DOHH2 (cell line): ENCODE results near the gene KRT80.

Source experiments
- CTCF ChIP-seq: fragments of 200-600 bp; sonication (generic); IDR thresholded peaks from one replicate; pipeline ENCODE4 v1.5.1; 2014; ENCODE audit warnings: antibody characterized with exemption, mild to moderate bottlenecking, low read depth, low read length; ENCODE audit not compliant: poor library complexity, severe bottlenecking
- EZH2phosphoT487 ChIP-seq: fragments of 200-600 bp; sonication (generic); IDR thresholded peaks from 2 replicates; pipeline ENCODE4 v1.6.1; 2017; ENCODE audit warnings: borderline replicate concordance, mild to moderate bottlenecking, antibody characterized with exemption, low read length, moderate library complexity, mixed read lengths

GRCh38 chr12:52200086-52200780 lies 8.4 kb upstream of the KRT80 start:
- no peak for TF ChIP-seq CTCF
- TF ChIP-seq EZH2phosphoT487 = no peak
